ENCODE results near the gene ERBB4.
"Not testable (repeated sequence)": the region's sequence is repeated elsewhere in the genome, so short reads cannot be mapped to it uniquely, and the experiment has no call there.

Gene ERBB4

GRCh38 chr2:211793690-211794089, 744.9 kb downstream of the ERBB4 start:
- DNase-seq: no peak

- DNase-seq: no peak
Measured at GRCh38 chr2:211789982-211790381, 748.6 kb downstream of the ERBB4 start.

DNA sequence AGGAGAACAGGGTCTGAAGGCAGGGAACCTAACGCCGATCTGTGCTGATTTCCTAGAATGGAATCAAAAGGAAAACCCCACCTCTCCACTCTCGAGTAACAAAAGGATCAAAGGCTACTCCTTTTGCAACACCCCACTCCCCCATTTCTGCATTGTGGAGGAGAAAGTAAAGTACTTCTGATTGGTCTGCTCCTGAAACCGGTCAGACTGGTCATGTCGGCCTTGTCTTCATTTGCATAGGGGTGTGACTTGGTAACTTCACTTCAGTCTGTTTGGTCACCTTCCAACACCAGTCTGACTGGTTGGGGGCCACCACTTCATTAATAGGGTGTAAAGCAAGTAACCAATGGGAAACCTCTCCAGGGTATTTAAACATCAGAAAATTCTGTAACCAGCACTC, 771.9 kb downstream of the ERBB4 start:
- no peak for DNase-seq

- no peak for DNase-seq
Measured at GRCh38 chr2:211762479-211762878, 776.1 kb downstream of the ERBB4 start.

GRCh38 chr2:211760103-211760502, 778.5 kb downstream of the ERBB4 start:
- DNase-seq: no peak

DNA sequence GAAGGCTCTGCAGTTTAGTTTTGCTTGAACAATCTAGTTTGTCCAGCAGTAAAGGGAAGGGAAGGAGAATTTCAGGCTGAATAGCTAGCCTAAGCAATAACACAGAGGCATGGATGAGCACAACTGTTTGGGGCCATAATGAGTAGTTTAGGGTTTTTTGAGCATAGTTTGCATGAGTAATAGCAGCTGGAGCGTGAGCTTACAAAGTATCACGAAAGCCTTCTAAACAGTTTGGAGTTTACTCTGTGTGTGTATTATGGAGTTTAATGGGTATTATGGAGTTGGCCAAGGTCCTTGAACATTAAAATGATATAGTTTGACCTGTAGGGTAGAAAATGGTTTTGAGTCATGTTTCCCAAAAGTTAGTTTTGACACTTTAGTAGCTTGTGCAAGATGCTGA, 782.3 kb downstream of the ERBB4 start:
- no peak for DNase-seq

GRCh38 chr2:211755187-211755586, 783.4 kb downstream of the ERBB4 start:
- no peak for DNase-seq

GRCh38 chr2:211751848-211752247, 786.8 kb downstream of the ERBB4 start:
- no peak for DNase-seq

DNA sequence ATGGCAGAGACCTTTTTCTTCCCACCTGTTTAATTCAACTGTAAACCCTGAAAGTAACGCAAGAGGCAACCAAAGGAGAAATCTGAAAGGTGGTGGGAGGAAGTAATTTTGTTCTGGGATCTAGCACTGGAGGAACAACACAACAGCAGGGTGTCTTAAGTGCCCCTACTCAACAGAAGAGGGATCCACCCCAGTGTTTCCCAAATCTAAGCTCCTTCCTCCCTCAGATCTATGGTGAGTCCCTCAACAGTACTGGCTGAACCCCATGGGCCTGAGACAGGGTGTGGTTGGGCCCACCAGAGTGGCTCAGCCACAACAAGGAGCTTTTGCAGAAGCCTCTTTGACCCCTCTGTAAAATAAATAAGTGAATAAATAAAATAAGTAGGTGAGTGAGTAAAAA, 790.3 kb downstream of the ERBB4 start:
- DNase-seq: no peak

DNA sequence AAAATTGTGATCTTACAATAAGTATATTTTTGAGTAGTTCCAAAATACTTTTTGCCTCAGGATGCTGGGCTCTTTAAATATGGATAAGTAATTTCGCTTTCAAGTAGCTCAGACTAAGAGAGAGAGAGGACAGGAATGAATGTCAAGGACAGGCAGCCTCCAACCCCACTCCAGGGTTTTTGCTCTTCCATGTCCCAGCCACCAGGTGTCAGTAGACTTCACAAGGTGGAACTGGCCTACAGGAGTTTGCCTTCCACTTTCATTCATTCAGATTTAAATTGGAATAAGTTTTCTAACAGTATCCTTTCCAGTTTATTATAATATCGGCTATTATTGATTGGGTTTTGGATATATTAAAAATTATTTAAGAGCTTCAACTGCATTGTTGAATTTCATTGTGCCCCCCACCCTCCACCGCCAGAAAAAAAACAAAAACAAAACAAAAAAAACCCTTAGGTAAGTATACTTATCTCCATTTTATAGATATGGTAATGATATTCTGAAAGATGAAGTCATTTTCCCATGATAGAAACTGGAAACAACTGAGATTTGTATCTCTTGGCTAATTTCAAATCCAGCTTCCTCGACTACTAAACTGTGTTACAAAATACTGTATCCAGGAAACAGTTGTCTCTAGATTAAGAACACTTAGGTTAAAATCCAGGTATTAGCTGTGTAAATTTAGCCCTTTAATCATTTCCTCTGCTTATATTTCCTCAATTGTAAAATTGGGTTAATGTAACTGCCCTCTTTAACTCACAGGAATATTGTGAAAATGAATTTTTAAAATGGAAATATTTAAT, 793.1 kb downstream of the ERBB4 start:
- DNase-seq: no peak

- DNase-seq: no peak
Measured at GRCh38 chr2:211744379-211744778, 794.2 kb downstream of the ERBB4 start.

- DNase-seq: no peak
Measured at GRCh38 chr2:211741966-211742365, 796.6 kb downstream of the ERBB4 start.

DNA sequence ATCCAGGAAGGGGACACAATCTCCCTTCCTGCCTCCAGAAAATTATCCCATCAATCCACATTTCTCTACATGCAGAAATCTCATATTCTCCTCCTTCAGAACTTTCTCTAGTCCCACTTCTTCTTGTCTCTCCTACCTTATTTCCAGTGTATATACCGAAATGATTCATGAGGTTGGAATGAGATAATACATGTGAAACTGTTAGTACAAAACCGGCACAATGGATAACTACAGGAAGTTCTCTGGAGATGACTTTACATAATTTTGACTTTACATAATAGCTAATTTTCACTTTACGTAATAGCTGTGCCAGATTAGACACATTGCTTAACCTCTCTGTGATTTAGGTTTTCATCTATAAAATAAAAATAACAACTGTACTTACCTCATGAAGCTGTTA, 801.3 kb downstream of the ERBB4 start:
- DNase-seq: no peak

DNA sequence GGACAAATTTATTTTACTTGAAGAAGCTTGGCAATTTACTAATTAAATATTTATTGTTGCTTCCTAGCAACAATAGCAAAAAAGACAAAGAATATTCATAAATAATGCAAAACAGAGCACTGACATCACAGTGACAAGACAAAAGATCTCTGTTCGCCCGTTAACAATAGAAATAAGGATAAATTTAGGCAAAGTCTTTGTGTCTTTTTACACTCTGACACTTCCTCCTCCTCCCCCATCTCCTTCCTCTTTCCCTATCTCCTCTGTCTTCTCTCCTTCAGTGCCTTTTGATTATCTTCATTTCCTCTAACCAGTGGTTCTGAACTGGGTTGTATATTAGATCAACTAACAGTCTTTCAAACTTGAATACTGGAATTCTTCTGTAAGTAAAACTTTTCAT, 808.4 kb downstream of the ERBB4 start:
- no peak for DNase-seq

- no peak for DNase-seq
Measured at GRCh38 chr2:211729433-211729832, 809.2 kb downstream of the ERBB4 start.

DNA sequence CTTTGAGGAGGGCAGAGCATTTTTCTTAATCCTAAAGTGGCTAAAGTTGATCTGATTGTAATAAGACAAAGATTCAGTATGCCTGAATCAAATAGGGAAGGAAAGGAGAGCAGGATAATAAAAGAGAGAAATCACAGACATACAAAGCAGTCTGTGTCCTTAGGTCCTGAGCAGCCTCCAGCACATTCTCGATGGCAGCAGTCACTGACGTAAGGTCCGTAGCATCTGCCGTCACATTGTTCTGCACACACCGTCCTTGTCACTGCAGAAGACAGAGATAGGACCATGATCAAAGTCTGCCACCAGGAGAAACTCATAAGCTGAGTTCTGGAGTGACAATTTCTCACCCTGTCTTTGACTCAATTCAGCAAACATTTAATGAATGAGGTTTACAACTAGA, 813.7 kb downstream of the ERBB4 start:
- no peak for DNase-seq

GRCh38 chr2:211723398-211723797, 815.2 kb downstream of the ERBB4 start:
- no peak for DNase-seq

DNA sequence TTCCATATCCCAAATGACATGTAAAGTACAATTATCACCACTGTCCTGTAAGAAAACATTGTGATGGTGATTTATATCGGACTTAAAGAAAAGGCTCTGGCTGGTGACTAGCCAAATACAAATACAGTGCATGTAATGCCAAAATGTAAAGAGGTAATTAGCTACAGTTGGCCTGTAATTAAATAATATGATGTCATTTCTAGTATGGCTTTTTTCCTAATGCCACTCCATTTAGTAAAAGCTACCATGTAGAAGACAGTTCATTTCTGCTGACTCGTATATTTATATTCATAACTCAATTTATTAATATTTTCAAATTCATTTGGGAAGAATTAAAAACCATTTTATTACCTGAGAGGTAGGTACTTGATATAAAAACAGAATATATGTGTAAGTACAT, 815.7 kb downstream of the ERBB4 start:
- no peak for DNase-seq

- DNase-seq: not testable (repeated sequence)
Measured at GRCh38 chr2:211721874-211722273, 816.7 kb downstream of the ERBB4 start.

DNA sequence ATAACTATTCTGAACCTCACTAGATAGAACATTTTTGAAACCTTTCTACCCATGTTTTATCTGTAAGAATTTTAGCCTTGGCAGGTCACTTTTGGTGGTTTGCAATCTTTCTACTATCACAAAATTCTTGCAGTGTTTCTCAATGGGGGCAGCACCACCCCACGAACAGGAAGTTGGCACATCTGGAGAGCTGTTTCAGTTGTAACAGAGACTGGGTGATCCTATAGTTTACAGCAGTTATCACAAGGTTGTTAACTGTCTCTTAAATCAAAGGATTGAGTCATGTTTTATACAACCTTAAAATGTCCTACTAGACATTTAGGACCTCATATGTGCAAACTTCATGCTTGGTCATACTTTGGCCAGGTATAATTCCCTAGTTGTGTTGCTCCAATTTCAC, 829.2 kb downstream of the ERBB4 start:
- no peak for DNase-seq

DNA sequence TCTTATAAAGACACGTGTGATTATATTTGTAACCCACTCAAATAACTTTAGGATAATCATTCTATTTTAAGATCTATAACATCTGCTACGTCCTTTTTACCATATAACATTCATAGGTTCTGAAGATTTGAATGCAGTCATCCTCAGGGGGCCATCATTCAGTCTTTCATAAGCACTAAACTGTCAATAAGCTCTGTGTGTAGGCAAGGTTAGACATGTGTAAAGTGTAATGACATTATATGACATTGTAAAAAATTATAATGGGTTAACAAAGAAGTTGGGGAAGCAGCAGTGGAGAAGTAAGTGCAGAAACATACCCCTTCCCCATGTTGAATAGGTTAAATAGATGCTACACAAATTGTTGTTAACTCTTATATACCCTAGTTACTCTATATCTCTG, 845.9 kb downstream of the ERBB4 start:
- DNase-seq: no peak

DNA sequence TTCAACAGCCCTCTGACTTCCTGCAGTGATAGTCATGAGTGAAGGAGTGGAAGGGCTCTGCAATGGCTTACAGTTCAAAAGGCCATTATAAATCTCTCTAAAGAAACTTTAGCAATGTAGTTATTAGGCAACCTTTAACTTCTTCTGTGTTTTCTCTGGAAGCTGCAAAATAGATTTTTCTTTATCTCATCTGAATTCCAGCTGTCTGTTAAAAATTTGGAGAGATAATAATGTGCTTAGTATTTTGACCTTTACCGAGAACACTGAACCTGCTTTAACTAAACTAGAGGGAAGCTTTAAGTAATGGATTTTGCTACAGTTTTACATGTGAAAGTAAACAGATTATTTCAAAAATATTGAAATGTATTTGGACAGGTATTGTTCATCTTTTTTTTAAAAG, 847.9 kb downstream of the ERBB4 start:
- no peak for DNase-seq

GRCh38 chr2:211688196-211688595, 850.4 kb downstream of the ERBB4 start:
- no peak for DNase-seq

- no peak for DNase-seq
Measured at GRCh38 chr2:211674715-211675114, 863.9 kb downstream of the ERBB4 start.

Measured in T-helper 9 cell (primary cell).